GM21390 (cell line): ENCODE data around the gene SLC35F2.
A peak's percentile ranks its signal among the peaks of the same experiment; 100 is the strongest.
"Not testable (repeated sequence)": the region's sequence is repeated elsewhere in the genome, so short reads cannot be mapped to it uniquely, and the experiment has no call there.

Source experiments
- ATAC-seq: cut with Tn5 transposase; IDR thresholded peaks from one replicate; pipeline ENCODE4 v1.9.1; 2021; ENCODE audit not compliant: unreplicated experiment

SLC35F2 gene

GRCh38 chr11:107791343-107792048 is 67.1 kb downstream of the SLC35F2 start:
- ATAC-seq, result no peak

- ATAC-seq, result no peak
These were observed 68.8 kb downstream of the SLC35F2 start for GRCh38 chr11:107789767-107790166.

- no peak for ATAC-seq
These were observed 70.9 kb downstream of the SLC35F2 start for GRCh38 chr11:107787733-107788132.

GRCh38 chr11:107785401-107785800 is 73.2 kb downstream of the SLC35F2 start:
- ATAC-seq, result no peak

- no peak for ATAC-seq
These were observed 75.5 kb downstream of the SLC35F2 start for GRCh38 chr11:107783121-107783520.

- ATAC-seq, result no peak
These were observed 77.8 kb downstream of the SLC35F2 start for GRCh38 chr11:107780775-107781174.

- ATAC-seq, result no peak
These were observed 78.5 kb downstream of the SLC35F2 start for GRCh38 chr11:107780136-107780535.

GRCh38 chr11:107778839-107779517 is 79.6 kb downstream of the SLC35F2 start:
- no peak for ATAC-seq

GRCh38 chr11:107777110-107777509 is 81.5 kb downstream of the SLC35F2 start:
- ATAC-seq, result peak; percentile 83

GRCh38 chr11:107776062-107776461 is 82.5 kb downstream of the SLC35F2 start:
- ATAC-seq, result no peak

- no peak for ATAC-seq
These were observed 88.0 kb downstream of the SLC35F2 start for GRCh38 chr11:107770551-107770951.

GRCh38 chr11:107769189-107769588 is 89.4 kb downstream of the SLC35F2 start:
- no peak for ATAC-seq

GRCh38 chr11:107758719-107759355 is 99.8 kb downstream of the SLC35F2 start:
- ATAC-seq, result not testable (repeated sequence)

GRCh38 chr11:107757661-107758060 is 100.9 kb downstream of the SLC35F2 start:
- ATAC-seq, result no peak

- no peak for ATAC-seq
These were observed 102.0 kb downstream of the SLC35F2 start for GRCh38 chr11:107756553-107756952.

GRCh38 chr11:107752949-107753822 is 105.4 kb downstream of the SLC35F2 start:
- no peak for ATAC-seq

GRCh38 chr11:107752508-107752907 is 106.1 kb downstream of the SLC35F2 start:
- no peak for ATAC-seq

GRCh38 chr11:107751082-107751481 is 107.5 kb downstream of the SLC35F2 start:
- ATAC-seq, result no peak

GRCh38 chr11:107750313-107750712 is 108.3 kb downstream of the SLC35F2 start:
- ATAC-seq, result no peak

- ATAC-seq, result no peak
These were observed 111.0 kb downstream of the SLC35F2 start for GRCh38 chr11:107747622-107748021.

- ATAC-seq, result no peak
These were observed 113.9 kb downstream of the SLC35F2 start for GRCh38 chr11:107744736-107745135.
